ENCODE measurements around the gene CD164. TPM values are rescaled to one million over a fixed set of nuclear protein-coding genes. Genes with fewer than 3 reads are reported as not detected.

CD164 gene
- total and polyA plus RNA-seq, 2 of the 13 experiments (the other 11 are each of a cell fraction or from before 2014, with no cell fraction given), result 222 to 293 TPM

DNA sequence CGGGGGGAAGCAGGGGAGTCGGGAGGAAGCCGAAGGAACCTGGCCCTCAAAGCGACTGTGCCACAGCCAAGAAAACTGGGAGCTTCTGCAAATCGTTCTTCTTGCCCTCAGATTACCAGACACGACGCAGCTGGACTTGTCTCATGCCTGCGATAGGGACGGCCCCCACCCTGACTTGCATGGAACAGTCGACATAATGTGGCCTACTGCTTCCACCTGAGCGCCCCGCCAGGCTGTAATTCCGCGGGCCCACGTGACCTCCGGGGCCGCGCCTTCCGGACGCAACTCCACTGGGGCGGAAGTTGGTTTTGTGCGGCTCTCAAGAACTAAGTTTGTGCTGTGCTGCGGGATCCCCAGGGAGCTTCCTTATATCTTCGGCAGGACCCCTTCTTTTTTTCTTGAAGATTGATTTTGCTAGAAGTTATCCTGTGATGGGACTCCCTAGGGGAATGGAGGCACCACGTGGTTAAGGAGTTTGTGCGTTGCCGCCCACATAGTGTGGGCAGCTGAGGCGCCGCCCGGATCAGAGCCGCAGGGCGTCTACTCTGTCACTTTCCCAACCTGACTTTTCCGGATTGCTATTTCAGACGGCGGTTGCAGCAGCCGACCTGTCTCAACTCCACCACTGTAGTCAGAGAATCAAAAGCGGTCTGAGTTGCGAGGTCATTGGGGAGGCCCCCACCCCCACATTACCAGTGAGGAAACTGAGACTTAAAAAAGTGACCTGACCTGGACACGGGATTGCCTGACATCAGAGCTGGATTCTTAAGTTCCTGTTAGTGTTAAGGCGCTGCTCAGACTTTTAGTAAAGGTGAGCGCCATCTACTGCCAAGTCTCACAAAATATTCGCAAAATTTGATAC lies 540 bp upstream of the CD164 start:
- WGBS (ENCODE audit: low lambda C conversion rate), result 0% methylated on average over 27 of the region's 42 CpGs
- Histone ChIP-seq H3K4me3 (replicated peaks in 1 of 3; ENCODE audit: insufficient read depth in 1 of 3, low read depth in 2 of 3, low read length in 3 of 3) (peak overlapping the region; percentile 95 to 99 (median 99)), H4K20me1 (ENCODE audit: insufficient read depth, low read length) (peaks cover 38% of the 10 kb centered on the region), H3K27me3 (ENCODE audit: control insufficient read depth in 1 of 2, insufficient read depth in 2 of 2, low read length in 2 of 2) (no peaks in the 10 kb centered on the region; a peak in 2 of 5 replicates), H3K4me2 (ENCODE audit: low read depth, low read length) (peak overlapping the region; percentile 96), H3K4me1 (ENCODE audit: insufficient read depth, low read length) (peaks cover 36% of the 10 kb centered on the region), H3K36me3 (replicated peaks in 1 of 2; ENCODE audit: control insufficient read depth in 1 of 2, insufficient read depth in 2 of 2, low read length in 2 of 2) (peaks cover 2 to 13% of the 10 kb centered on the region in 2 experiments; a peak in 4 of 5 replicates), H2AFZ (ENCODE audit: low read length) (peak overlapping the region; percentile 98), H3K27ac (ENCODE audit: extremely low read length, insufficient read depth, low read length) (peak overlapping the region; percentile 98), H3K79me2 (ENCODE audit: insufficient read depth, low read length) (peaks cover 43% of the 10 kb centered on the region), H3K9ac (ENCODE audit: insufficient read depth, low read depth, low read length) (peak overlapping the region; percentile 99), H3K9me3 (ENCODE audit: low read length) (no peaks in the 10 kb centered on the region)
- BruUV-seq (replicated peaks), result TSS peak; percentile 89
- FAIRE-seq (peak; percentile 85), DNase-seq (ENCODE audit: low spot score) (peak; percentile 88), ATAC-seq (peak; percentile 82)
- ChIA-PET POLR2A (interaction anchor here (1.0 to 3.9 kb wide), 22 partner anchors 8 to 822 kb away, joined by 3 to 29 read pairs (median 4); partner anchors contain the start of genes CEP57L1, FOXO3, PPIL6 and SESN1), CTCF (ENCODE audit: low intra/inter-chr PET ratio, low total read pairs) (interaction anchor here (0.7 kb wide), 1 partner anchor 196 kb away, joined by 3 read pairs; no protein-coding TSS in a partner anchor)
- in situ Hi-C loops (cut with HindIII; ENCODE audit: extremely low pct_ligation_motif_present, low pct_unique_long_range_greater_than_20kb), result loop anchor here (5.0 kb wide), 2 partner anchors 59 to 196 kb away; partner anchors contain the start of genes PPIL6 and SMPD2
- intact Hi-C loops (cut with micrococcal nuclease; ENCODE audit: unreplicated experiment), result loop anchor here (1.0 to 5.0 kb wide), 6 partner anchors 58 to 286 kb away; partner anchors contain the start of genes CEP57L1, PPIL6 and SMPD2
- TF ChIP-seq, protein P1, sequence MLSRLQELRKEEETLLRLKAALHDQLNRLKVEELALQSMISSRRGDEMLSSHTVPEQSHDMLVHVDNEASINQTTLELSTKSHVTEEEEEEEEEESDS (CRISPR knock-in tag; IDR thresholded peaks at IDR 0.05; ENCODE audit: borderline replicate concordance), result 0 out of 2 replicates have a peak, but pooled peaks have one; percentile 2
- TF ChIP-seq PITX1 (CRISPR knock-in tag; IDR thresholded peaks at IDR 0.05) (peak; percentile 75), CHD4 (IDR thresholded peaks at IDR 0.05; ENCODE audit: borderline replicate concordance, low read length) (0 out of 2 replicates have a peak, but pooled peaks have one; percentile 7), NR2C2 (CRISPR knock-in tag; IDR thresholded peaks at IDR 0.05; ENCODE audit: borderline replicate concordance) (peak; percentile 44), NFATC3 (CRISPR knock-in tag; IDR thresholded peaks at IDR 0.05) (no peak), SPEN (CRISPR knock-in tag; IDR thresholded peaks at IDR 0.05; ENCODE audit: low read depth) (peak; percentile 47; the same call in 1 of the 2 replicates), SNAPC2 (CRISPR knock-in tag; IDR thresholded peaks at IDR 0.05) (0 out of 2 replicates have a peak, but pooled peaks have one; percentile 10), ZKSCAN5 (CRISPR knock-in tag; IDR thresholded peaks at IDR 0.05) (0 out of 2 replicates have a peak, but pooled peaks have one; percentile 35), RXRB (CRISPR knock-in tag; IDR thresholded peaks at IDR 0.05; ENCODE audit: borderline replicate concordance) (peak; percentile 7)
- TF ChIP-seq, protein P2, sequence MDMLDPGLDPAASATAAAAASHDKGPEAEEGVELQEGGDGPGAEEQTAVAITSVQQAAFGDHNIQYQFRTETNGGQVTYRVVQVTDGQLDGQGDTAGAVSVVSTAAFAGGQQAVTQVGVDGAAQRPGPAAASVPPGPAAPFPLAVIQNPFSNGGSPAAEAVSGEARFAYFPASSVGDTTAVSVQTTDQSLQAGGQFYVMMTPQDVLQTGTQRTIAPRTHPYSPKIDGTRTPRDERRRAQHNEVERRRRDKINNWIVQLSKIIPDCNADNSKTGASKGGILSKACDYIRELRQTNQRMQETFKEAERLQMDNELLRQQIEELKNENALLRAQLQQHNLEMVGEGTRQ (IDR thresholded peaks at IDR 0.05; ENCODE audit: low read depth, low read length), result peak; percentile 92
- TF ChIP-seq, protein P2 (CRISPR knock-in tag; IDR thresholded peaks at IDR 0.05; ENCODE audit: borderline replicate concordance), result peak; percentile 99; the same call in 1 of the 2 replicates
- TF ChIP-seq, protein P3, sequence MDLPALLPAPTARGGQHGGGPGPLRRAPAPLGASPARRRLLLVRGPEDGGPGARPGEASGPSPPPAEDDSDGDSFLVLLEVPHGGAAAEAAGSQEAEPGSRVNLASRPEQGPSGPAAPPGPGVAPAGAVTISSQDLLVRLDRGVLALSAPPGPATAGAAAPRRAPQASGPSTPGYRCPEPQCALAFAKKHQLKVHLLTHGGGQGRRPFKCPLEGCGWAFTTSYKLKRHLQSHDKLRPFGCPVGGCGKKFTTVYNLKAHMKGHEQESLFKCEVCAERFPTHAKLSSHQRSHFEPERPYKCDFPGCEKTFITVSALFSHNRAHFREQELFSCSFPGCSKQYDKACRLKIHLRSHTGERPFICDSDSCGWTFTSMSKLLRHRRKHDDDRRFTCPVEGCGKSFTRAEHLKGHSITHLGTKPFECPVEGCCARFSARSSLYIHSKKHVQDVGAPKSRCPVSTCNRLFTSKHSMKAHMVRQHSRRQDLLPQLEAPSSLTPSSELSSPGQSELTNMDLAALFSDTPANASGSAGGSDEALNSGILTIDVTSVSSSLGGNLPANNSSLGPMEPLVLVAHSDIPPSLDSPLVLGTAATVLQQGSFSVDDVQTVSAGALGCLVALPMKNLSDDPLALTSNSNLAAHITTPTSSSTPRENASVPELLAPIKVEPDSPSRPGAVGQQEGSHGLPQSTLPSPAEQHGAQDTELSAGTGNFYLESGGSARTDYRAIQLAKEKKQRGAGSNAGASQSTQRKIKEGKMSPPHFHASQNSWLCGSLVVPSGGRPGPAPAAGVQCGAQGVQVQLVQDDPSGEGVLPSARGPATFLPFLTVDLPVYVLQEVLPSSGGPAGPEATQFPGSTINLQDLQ (CRISPR knock-in tag; IDR thresholded peaks at IDR 0.05), result peak; percentile 12
- TF ChIP-seq, protein P4, sequence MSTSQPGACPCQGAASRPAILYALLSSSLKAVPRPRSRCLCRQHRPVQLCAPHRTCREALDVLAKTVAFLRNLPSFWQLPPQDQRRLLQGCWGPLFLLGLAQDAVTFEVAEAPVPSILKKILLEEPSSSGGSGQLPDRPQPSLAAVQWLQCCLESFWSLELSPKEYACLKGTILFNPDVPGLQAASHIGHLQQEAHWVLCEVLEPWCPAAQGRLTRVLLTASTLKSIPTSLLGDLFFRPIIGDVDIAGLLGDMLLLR (CRISPR knock-in tag; IDR thresholded peaks at IDR 0.05), result no peak

Measured in HepG2 (cell line).